ENCODE data around the gene IL16.

IL16 gene

GRCh38 chr15:81190922-81191507, 5.7 kb upstream of the IL16 start:
- DNase-seq (ENCODE audit: low read depth in 1 of 2, low spot score in 1 of 2), result no peak
- H3K27ac ChIP-seq (replicated peaks), result no peak overlapping the region
- TF ChIP-seq CTCF (IDR thresholded peaks at IDR 0.05; ENCODE audit: insufficient read depth, low read length) (no peak), GABPA (IDR thresholded peaks at IDR 0.05; ENCODE audit: low read depth) (no peak), REST (IDR thresholded peaks at IDR 0.05; ENCODE audit: insufficient replicate concordance, low read depth) (no peak), SPI1 (IDR thresholded peaks at IDR 0.05; ENCODE audit: borderline replicate concordance, low read depth) (no peak), POLR2AphosphoS5 (IDR thresholded peaks at IDR 0.05; ENCODE audit: low read depth) (no peak)
- no peak overlapping the region for H3K4me3 ChIP-seq (replicated peaks; ENCODE audit: insufficient read depth, low read length)
- peaks cover 9% of the 10 kb centered on the region for H3K27me3 ChIP-seq (ENCODE audit: insufficient read depth, poor library complexity, severe bottlenecking)

GRCh38 chr15:81191701-81192100, 5.0 kb upstream of the IL16 start:
- peaks cover 9% of the 10 kb centered on the region for H3K27me3 ChIP-seq (ENCODE audit: insufficient read depth, poor library complexity, severe bottlenecking)
- TF ChIP-seq SPI1 (IDR thresholded peaks at IDR 0.05; ENCODE audit: borderline replicate concordance, low read depth) (no peak), GABPA (IDR thresholded peaks at IDR 0.05; ENCODE audit: low read depth) (no peak)

GRCh38 chr15:81194723-81195122, 2.0 kb upstream of the IL16 start:
- DNase-seq (ENCODE audit: low read depth in 1 of 2, low spot score in 1 of 2), result no peak
- peaks cover 9% of the 10 kb centered on the region for H3K27me3 ChIP-seq (ENCODE audit: insufficient read depth, poor library complexity, severe bottlenecking)

More at GRCh38 chr15:81191701-81192100, 5.0 kb upstream of the IL16 start:
- no peak for DNase-seq (ENCODE audit: low read depth in 1 of 2, low spot score in 1 of 2)
- H3K27ac ChIP-seq (replicated peaks), result no peak overlapping the region
- H3K4me3 ChIP-seq (replicated peaks; ENCODE audit: insufficient read depth, low read length), result no peak overlapping the region

More at GRCh38 chr15:81194723-81195122, 2.0 kb upstream of the IL16 start:
- Histone ChIP-seq H3K4me3 (replicated peaks; ENCODE audit: insufficient read depth, low read length) (no peak overlapping the region), H3K27ac (replicated peaks) (no peak overlapping the region)
- TF ChIP-seq CTCF (IDR thresholded peaks at IDR 0.05; ENCODE audit: insufficient read depth, low read length) (no peak), REST (IDR thresholded peaks at IDR 0.05; ENCODE audit: insufficient replicate concordance, low read depth) (no peak), SPI1 (IDR thresholded peaks at IDR 0.05; ENCODE audit: borderline replicate concordance, low read depth) (no peak), POLR2AphosphoS5 (IDR thresholded peaks at IDR 0.05; ENCODE audit: low read depth) (no peak), GABPA (IDR thresholded peaks at IDR 0.05; ENCODE audit: low read depth) (no peak)

Data from HL-60 (cell line).